DOHH2 (cell line): ENCODE data around the gene RPS6KA2.

ENCODE experiments used
- CTCF ChIP-seq: fragments of 200-600 bp; sonication (generic); IDR thresholded peaks from one replicate; pipeline ENCODE4 v1.5.1; 2014; ENCODE audit warnings: antibody characterized with exemption, mild to moderate bottlenecking, low read depth, low read length; ENCODE audit not compliant: poor library complexity, severe bottlenecking
- EZH2phosphoT487 ChIP-seq: fragments of 200-600 bp; sonication (generic); IDR thresholded peaks from 2 replicates; pipeline ENCODE4 v1.6.1; 2017; ENCODE audit warnings: borderline replicate concordance, mild to moderate bottlenecking, antibody characterized with exemption, low read length, moderate library complexity, mixed read lengths

GRCh38 chr6:166597711-166598440 lies 29.2 kb downstream of the RPS6KA2 start:
- no peak for TF ChIP-seq CTCF
- TF ChIP-seq EZH2phosphoT487: no peak
